Body of pancreas (tissue), 4 donors: ENCODE data around the gene PRDM16. TPM values are rescaled to one million over a fixed set of nuclear protein-coding genes. Genes with fewer than 3 reads are reported as not detected.

Experiments used
- ATAC-seq: fragments of 150-250 bp; one replicate; pipeline ENCODE4 v1.9.1; 2016
- DNase-seq, 4 donors: peaks; one replicate each; pipeline ENCODE4 v3.0.0-alpha.2; 2019
- H3K27ac ChIP-seq, 4 donors: fragments of 200-600 bp; sonication (generic); 1 replicate in 3 of 4; 2 replicates in 1 of 4; pipeline versions ENCODE4 v1.5.1 to v1.6.1; 2016 to 2019; ENCODE audit warnings: mild to moderate bottlenecking in 1 of 4, mixed read lengths in 1 of 4, moderate library complexity in 1 of 4
- H3K27me3 ChIP-seq, 2 donors: fragments of 200-600 bp; sonication (generic); one replicate each; pipeline ENCODE4 v1.6.0; 2016; ENCODE audit warnings: mild to moderate bottlenecking in 1 of 2
- H3K36me3 ChIP-seq, 2 donors: fragments of 200-600 bp; sonication (generic); replicated peaks in 1 of 2; 2 replicates each; pipeline ENCODE4 v1.5.1; 2016; ENCODE audit warnings: low read depth in 2 of 2; ENCODE audit not compliant: insufficient read depth in 1 of 2
- H3K4me1 ChIP-seq: fragments of 200-600 bp; sonication (generic); one replicate; pipeline ENCODE4 v1.6.0; 2016
- H3K4me3 ChIP-seq, 2 donors: fragments of 200-600 bp; sonication (generic); 1 replicate in 1 of 2; 2 replicates in 1 of 2; pipeline ENCODE4 v1.5.1; 2016 to 2019
- H3K9me3 ChIP-seq, 3 donors: fragments of 200-600 bp; sonication (generic); 1 replicate in 2 of 3; 2 replicates in 1 of 3; pipeline ENCODE4 v1.5.1; 2016
- POLR2A ChIP-seq, 3 donors: fragments of 450-650 bp; IDR thresholded peaks; one replicate each; pipeline ENCODE4 v1.6.1; 2016; ENCODE audit warnings: antibody characterized with exemption in 3 of 3, mild to moderate bottlenecking in 2 of 3
- WGBS, 2 donors: methylation state at CpG; one replicate each; pipeline ENCODE4 v1.1.5; 2017; 5-methylcytosine and 5-hydroxymethylcytosine counted together
- intact Hi-C: fragments of 100-400 bp; cut with DNase I; formaldehyde crosslinking; loops from one replicate; pipeline ENCODE4 v1.15.1; 2023
- total RNA-seq, 2 donors: library from RNA; depleted of rRNA; stranded (reverse); fragments of >200 nt; gene quantifications; one replicate each; pipeline ENCODE4 v1.1.0, GENCODE V29; 2016
- TF ChIP-seq, protein P1 (sequence below), 7 experiments: fragments of 450-650 bp in 4 of 7; fragments of 200-600 bp in 3 of 7; sonication (generic) in 3 of 7; IDR thresholded peaks; one replicate each; pipeline ENCODE4 v1.5.1; 2016 to 2019; ENCODE audit warnings: antibody characterized with exemption in 7 of 7

Gene PRDM16
- total RNA-seq, 2 donors from 2014 or later = 15.2 to 16.6 TPM

GRCh38 chr1:3335754-3336640, 267.0 kb downstream of the PRDM16 start:
- 84% methylated on average over 8 to 15 of the region's 15 CpGs for WGBS, 2 donors
- H3K9me3 ChIP-seq = no peaks in the 10 kb centered on the region
- no peaks in the 10 kb centered on the region for H3K36me3 ChIP-seq
- no peak for DNase-seq
- peak overlapping the region in 1 of 4 donors; percentile 27 for H3K27ac ChIP-seq
- H3K4me1 ChIP-seq = peaks cover 71% of the 10 kb centered on the region
- intact Hi-C loops = no loop called here
- H3K27me3 ChIP-seq = no peaks in the 10 kb centered on the region
- TF ChIP-seq, protein P1, sequence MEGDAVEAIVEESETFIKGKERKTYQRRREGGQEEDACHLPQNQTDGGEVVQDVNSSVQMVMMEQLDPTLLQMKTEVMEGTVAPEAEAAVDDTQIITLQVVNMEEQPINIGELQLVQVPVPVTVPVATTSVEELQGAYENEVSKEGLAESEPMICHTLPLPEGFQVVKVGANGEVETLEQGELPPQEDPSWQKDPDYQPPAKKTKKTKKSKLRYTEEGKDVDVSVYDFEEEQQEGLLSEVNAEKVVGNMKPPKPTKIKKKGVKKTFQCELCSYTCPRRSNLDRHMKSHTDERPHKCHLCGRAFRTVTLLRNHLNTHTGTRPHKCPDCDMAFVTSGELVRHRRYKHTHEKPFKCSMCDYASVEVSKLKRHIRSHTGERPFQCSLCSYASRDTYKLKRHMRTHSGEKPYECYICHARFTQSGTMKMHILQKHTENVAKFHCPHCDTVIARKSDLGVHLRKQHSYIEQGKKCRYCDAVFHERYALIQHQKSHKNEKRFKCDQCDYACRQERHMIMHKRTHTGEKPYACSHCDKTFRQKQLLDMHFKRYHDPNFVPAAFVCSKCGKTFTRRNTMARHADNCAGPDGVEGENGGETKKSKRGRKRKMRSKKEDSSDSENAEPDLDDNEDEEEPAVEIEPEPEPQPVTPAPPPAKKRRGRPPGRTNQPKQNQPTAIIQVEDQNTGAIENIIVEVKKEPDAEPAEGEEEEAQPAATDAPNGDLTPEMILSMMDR (IDR thresholded peaks at IDR 0.05) = no peak
- TF ChIP-seq POLR2A (IDR thresholded peaks at IDR 0.05) = no peak
- ATAC-seq = no peak
- no peak overlapping the region for H3K4me3 ChIP-seq

DNA sequence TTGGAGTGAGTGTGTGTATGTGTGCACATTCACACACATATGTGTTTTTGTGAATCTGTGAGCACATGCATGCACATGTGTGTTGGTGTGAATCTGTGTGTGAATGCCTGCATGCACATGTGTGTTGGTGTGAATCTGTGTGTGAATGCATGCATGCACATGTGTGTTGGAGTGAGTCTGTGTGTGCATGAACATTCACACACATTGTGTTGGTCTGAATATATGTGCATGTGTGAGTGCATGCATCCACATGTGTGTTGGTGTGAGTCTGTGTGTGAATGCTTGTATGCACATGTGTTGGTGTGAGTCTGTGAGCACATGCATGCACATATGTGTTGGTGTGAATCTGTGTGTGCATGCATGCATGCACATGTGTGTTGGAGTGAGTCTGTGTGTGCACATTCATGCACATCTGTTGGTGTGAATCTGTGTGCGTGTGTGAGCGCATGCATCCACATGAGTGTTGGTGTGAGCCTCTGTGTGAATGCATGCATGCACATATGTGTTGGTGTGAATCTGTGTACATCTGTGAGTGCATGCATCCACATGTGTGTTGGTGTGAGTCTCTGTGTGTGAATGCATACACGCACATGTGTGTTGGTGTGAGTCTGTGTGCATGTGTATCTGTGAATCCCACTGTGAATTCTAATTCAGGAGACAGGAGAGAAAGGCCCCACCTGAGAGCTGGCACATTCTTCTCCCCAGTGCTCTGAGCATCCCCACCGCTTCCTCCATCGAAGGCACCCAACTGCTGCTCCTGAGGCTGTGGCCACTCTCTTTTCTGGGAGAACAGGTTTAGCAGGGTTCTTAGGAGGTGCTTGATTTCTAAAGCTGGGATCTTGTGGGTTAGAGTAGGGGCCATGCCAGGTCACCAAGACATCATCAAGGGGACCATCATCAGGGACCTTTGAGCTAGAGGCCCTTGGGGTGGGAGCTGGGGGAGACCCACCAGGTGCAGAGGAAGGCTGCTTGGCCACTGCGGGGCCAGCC, 267.9 kb downstream of the PRDM16 start:
- Histone ChIP-seq H3K9me3 (no peaks in the 10 kb centered on the region), H3K4me1 (peaks cover 74% of the 10 kb centered on the region), H3K36me3 (no peaks in the 10 kb centered on the region), H3K27ac (peak overlapping the region in 1 of 4 donors; percentile 16), H3K27me3 (no peaks in the 10 kb centered on the region), H3K4me3 (no peak overlapping the region)
- intact Hi-C loops = no loop called here
- WGBS, 2 donors = 83 to 95% methylated on average over 5 to 6 of the region's 6 CpGs
- no peak for ATAC-seq
- no peak for DNase-seq
- TF ChIP-seq POLR2A (IDR thresholded peaks at IDR 0.05) = no peak
- TF ChIP-seq, protein P1 (IDR thresholded peaks at IDR 0.05) = no peak

DNA sequence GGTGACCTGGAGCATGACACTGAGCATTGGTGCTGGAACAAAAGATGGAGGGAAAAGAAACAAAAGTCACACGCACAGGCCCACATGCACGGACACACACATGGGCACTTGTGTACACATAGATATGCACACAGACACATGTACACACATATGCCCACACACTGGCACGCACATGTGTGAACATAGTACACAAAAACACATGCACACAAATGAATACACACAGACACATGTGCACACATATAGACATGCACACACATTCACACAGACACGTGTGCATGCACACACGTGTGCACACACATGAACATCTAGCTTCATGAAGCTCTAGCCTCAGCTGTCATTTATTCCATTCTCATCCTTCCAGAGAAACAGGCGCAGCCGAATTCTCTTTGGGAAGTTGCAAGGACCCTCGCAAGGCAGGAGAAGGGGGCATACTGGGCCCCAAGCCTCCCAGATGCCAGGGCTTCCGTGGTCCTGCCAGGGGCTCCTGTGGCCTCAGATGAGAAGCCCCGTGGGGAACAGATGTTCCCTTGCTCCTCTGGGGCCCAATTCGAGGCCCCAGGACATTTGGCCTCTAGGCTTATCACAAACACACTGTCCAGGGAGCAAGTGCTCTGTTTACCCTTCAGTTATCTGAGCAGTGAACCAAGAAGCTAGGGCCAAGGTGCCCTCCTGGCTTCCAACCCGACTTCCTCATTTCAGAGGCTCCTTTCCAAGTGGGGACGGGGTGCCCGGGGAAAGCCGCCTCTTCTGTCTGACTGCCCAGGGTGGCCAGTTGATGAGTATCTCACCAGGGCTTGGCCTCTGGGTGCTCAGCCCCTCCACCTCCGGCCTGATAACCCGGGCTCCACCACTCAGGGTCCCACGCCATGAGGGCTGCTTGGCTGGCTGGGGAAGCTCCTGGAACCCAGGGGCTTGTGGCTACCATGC, 269.1 kb downstream of the PRDM16 start:
- Histone ChIP-seq H3K9me3 (no peaks in the 10 kb centered on the region), H3K4me3 (no peak overlapping the region), H3K27ac (peak overlapping the region in 3 of 4 donors; percentile 79 to 84 (median 80)), H3K4me1 (peaks cover 73% of the 10 kb centered on the region), H3K27me3 (no peaks in the 10 kb centered on the region), H3K36me3 (no peaks in the 10 kb centered on the region)
- intact Hi-C loops = no loop called here
- no peak for TF ChIP-seq POLR2A (IDR thresholded peaks at IDR 0.05)
- TF ChIP-seq, protein P1 (IDR thresholded peaks at IDR 0.05) = no peak
- ATAC-seq (no peak), DNase-seq (no peak)
- WGBS, 2 donors = 69 to 77% methylated on average over 13 to 17 of the region's 18 CpGs

DNA sequence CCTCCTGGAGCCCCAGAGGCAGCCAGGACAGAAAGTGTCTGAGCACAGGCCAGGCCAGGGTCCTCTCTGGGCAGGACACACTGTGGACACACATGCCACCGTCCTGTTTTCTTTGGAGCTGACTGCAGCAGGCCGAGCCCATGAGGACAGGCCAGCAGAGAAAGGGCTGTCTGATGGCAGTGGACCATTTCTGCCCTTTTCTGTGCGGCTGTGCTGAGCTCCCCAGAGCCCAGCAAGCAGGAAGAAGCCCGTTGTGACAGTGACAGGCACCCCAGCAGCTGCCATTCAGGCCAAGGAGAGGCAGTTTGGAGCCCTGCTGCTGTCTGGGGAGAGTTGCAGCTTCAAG, 269.7 kb downstream of the PRDM16 start:
- Histone ChIP-seq H3K4me3 (no peak overlapping the region), H3K36me3 (no peaks in the 10 kb centered on the region), H3K27ac (peak overlapping the region in 3 of 4 donors; percentile 79 to 84 (median 80)), H3K27me3 (no peaks in the 10 kb centered on the region), H3K9me3 (no peaks in the 10 kb centered on the region), H3K4me1 (peaks cover 66% of the 10 kb centered on the region)
- no peak for TF ChIP-seq POLR2A (IDR thresholded peaks at IDR 0.05)
- TF ChIP-seq, protein P1 (IDR thresholded peaks at IDR 0.05) = no peak
- WGBS, 2 donors = 39% methylated on average over 4 of the region's 4 CpGs; no CpG with 5 or more reads in 1 of the 2 donors
- DNase-seq = no peak
- ATAC-seq = no peak
- intact Hi-C loops = no loop called here
